Stimulated activated CD4-positive, alpha-beta T cell treated with anti-CD3 and anti-CD28 coated beads, Interleukin-2, amount 100 ng/mL, for 24 hours (primary cell): ENCODE results near the gene HELT.
A peak's percentile ranks its signal among the peaks of the same experiment; 100 is the strongest.

Experiments
- DNase-seq, 2 donors: peaks; one replicate each; pipeline ENCODE4 v3.0.0-alpha.2; 2020

Gene HELT

DNA sequence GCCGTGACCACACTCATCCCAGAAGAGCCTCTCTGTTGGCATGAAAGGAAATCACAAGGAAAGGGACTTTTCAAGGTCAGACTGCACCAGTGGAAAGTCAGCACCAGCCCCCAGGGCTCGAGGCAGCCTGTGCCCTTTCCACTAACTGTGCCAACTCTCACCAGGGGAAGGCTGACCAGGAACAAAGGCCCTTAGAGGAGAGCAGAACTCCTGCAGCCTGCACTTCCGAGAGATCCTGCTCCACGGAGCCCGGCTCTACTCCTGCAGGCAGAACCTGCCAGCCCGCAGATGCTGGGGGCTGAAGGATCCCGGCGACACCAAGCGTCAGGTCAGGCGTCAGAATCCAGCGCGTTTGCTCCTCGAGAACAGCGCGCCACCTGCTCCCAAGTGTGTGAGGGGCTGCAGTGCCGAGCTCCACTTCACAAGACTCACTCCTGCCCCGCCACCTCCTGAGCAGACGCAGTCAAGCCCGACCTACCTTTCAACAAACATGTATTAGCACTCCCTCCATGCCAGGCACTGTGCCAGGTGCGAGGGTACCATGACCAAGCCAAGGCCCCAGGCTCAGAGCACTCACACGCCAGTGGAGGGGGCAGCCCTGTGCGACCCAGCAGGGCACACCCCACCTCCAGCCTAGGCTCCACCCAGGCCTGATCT, 13.6 kb upstream of the HELT start:
- DNase-seq: no peak

DNA sequence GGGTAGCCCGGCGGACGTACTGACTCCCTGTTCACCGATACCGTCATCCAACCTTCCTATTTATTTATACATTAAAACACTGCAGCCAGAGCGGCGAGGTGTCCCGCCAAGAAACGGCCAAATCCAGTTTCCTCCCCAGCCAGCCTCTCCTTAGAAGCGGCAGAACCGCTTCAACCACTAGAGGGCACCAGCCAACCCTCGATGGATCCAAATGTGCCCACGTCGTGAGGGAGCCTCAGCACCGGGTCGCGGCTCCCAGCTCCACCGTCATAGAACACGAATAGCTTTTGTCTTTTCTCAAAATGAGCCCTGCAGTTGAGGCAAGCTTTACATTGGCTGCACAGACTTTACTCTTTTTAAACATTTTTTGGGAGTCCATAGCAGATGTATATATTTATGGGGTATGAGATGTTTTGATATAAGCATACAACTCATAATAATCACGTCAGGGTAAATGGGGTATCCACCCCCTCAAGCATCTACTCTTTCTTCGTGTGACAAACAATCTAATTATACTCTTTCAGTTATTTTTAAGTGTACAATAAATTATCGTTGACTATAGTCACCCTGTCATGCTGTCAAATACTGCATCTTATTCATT, 13.0 kb upstream of the HELT start:
- peak; percentile 86 to 88 for DNase-seq

DNA sequence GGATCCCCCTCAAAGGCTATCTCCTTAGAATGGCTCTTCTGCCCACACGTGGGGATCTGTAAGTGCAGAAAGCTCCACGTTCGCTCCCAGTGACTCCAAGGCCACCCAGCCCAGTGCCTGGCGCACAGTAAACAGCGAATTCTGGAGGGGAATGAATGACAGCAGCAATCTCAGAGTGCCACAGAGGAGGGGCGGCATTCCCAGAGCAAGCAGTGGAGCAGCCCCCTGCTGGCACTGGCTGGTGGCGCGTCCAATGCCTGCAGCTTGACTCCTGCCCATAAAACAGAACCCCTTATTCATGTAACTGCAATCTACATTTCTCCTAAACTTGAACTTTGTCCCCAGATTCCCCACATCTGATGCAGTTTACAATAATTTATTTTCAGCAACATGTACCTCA, 6.9 kb upstream of the HELT start:
- peak; percentile 32 to 43 for DNase-seq

DNA sequence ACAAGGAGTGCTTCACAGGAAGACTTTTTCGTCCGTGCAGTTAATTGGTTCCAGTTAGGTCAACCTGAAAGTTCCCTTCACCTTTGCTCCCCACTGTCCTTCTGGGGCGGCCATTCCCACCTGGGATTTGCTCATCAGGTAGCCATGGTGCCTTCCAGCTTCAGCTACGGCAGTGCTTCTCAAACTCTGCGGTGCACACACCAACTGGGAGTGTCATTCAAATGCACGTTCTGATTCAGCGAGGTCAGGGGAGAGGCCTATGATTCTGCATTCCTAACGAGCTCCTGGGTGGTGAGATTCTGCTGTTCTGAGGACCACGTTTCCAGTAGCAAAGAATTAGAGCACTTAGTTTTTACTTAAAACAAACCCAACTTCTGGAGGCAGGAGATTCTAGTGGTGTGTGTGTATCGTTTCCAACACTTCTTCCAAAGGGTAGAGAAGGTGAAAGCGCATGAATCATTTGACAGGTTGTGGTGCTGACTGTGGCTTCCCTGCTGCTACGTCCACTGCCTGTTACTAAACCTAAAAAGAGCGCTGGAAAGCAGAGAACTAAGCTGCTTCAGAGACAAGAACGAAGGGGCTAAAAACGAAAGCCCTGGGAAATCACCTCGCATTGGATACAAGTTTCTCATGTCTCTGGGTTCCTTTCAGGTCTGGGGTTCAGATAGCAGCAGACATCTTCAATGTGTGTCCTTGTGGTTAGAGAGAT, 4.7 kb upstream of the HELT start:
- no peak for DNase-seq

DNA sequence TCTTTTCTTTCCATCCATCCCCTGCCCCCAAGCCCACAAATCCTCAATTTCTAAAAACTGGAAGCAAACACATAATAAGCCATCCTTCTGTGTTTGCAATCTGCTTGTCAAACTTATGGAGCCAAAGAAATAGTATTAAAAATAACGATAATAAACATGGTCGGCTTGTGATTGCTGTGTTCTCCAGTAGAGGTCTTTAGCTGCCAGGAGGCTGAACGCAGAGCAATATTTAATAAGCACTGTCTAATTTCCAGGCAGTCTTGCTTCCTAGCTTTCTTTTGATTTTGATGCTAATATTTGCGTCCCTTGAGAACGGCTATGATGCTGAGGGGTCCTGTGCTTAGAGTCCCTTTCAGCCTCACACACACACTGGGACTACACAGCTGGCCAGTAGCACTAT, 3.2 kb upstream of the HELT start:
- DNase-seq: no peak

DNA sequence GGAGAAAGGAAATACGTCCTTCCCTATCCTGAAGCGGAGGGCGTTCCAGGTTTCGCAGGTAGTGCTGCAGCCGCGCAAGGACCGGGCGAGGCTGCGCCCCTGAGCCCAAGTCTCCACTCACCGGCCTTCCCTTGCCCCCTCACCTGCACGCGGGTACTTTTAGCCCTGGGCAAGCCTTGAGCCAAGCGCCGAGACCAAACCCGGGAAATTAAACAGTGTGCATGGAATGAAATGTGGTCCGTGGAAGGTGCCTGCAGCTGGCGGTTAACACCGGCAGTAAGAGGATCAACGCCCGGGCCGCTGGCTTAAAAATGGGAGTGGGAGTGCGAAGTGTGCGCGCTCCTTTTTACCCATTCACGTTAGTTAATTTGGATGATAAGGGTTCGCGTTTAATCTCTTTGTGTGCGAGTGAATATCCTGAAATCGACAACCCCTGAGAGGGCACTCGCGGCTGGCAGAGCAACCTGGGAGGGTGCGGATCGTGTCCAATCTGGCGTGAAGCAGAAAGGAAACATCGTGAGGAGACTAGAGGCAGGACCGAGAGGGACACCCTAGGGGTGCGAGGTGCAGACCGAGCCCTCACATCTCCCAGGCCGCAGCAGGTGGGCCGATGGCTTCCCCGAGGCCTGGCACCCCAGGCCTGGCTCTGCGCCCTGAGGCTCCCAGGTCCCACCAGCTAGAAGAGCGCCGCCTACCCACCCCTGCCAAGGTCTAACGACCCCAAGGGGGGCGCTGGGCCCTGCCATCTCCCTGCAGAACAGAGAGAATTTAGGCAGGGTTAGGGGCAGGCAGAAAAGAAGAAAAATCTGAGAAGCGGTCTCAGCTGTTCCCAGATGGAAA, 2.0 kb upstream of the HELT start:
- DNase-seq: no peak

DNA sequence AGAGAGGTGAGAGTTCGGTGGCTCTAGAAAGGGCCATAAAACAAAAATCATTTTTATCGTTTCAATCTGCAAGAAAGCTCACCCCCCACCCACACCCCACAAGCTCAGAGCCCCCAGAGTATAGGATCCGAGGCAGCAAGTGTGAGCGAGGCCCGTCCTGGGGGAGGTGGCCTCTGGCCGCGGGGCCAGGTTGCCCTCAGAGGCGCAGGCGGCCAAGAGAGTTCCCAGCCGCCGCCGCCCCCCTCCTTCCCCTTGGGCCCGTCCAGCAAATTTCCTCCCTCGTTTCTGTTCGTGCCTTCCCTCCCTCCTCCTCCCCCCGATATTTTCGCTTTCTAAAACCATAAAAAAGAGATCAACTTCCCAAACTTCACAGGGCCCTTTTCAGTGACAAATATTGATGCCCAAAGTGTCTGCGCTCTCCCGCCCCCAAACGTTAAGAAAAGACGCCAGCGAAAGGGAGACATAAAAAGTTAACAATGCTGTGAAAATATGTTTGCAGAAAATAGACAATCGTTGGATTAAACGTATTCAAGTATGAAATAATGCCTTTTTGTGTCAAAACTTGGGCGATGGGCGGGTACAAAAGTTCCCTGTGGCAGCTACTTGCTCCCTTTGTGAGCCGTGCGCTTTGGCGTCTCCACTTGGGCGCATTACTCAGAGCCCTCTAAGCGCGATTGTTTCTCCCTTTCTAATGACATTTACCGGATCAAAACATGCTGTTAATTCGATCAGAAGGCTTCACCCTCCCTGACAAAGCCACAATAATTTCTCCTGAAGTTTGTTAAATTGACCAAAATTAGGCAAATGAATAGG, 1.1 kb upstream of the HELT start:
- DNase-seq: no peak

DNA sequence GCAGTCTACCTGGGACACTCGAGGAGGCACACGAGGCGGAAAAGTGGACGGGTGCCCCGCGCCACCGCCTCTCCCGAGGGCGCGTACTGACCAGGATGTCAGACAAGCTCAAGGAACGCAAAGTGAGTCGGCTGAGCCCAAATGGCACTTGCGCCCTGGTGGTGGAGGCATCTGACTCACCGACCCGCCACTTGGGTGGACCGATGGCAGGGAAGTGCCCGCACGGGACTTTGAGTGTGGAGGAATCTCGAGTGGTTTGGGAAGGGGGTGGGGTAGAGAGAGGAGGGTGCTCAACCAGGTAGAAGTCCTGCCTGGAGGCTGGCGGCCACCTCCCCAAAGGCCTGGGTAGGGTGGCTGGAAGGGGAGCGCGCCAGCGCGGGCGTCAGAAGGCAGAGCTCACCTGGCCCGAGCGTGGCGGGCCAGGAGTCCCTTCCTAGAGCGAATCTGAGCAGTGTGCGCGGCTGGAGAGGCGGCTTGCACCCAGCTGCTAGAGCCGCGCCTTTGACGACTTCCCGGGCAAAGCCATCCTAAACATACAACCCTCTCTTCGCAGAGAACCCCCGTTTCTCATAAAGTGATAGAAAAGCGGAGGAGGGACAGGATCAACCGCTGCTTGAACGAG, 655 bp downstream of the HELT start:
- peak in 1 of 2 donors; percentile 9 for DNase-seq

DNA sequence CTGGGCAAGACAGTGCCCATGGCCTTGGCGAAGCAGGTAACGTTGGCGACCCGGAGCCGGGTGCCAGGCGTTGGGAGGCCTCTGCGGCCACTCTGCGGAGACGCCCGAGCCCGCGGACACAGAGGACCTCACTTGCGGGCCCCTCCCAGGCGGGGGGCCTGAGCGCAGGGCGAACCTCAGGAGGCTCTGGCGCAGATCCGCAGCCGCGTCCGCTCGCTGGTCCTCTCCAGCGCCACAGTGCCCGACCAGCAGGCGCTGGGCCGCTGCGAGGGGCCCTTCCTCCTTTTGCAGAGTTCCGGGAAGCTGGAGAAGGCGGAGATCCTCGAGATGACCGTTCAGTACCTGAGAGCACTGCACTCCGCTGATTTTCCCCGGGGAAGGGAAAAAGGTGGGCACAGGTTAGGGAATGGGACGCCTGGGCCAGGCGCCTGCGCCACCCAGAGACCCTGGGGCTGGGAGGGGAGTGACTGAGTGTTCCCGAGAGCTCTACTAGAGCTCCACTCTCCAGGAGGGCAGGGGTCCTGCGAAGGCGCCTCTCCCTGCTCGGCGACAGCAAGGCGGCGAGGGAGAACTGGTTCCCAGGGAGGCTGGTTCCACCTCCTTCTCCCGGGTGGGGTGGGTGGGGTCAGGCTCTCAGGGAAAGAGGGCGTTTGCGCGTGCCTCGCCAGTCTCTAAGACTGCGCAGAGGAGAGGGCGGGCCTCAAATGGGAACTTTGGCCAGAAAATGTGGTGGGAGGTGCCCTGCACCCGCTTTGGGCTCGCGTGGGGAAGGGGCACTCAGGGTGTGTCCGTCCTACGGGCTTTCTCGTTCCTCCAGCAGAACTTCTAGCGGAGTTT, 1.4 kb downstream of the HELT start:
- no peak for DNase-seq

DNA sequence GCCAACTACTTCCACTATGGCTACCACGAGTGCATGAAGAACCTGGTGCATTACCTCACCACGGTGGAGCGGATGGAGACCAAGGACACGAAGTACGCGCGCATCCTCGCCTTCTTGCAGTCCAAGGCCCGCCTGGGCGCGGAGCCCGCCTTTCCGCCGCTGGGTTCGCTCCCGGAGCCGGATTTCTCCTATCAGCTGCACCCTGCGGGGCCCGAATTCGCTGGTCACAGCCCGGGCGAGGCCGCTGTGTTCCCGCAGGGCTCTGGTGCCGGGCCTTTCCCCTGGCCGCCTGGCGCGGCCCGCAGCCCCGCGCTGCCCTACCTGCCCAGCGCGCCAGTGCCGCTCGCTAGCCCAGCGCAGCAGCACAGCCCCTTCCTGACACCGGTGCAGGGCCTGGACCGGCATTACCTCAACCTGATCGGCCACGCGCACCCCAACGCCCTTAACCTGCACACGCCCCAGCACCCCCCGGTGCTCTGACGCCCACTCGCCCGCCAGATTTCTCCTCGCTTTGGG, 2.1 kb downstream of the HELT start:
- peak in 1 of 2 donors; percentile 10 for DNase-seq

DNA sequence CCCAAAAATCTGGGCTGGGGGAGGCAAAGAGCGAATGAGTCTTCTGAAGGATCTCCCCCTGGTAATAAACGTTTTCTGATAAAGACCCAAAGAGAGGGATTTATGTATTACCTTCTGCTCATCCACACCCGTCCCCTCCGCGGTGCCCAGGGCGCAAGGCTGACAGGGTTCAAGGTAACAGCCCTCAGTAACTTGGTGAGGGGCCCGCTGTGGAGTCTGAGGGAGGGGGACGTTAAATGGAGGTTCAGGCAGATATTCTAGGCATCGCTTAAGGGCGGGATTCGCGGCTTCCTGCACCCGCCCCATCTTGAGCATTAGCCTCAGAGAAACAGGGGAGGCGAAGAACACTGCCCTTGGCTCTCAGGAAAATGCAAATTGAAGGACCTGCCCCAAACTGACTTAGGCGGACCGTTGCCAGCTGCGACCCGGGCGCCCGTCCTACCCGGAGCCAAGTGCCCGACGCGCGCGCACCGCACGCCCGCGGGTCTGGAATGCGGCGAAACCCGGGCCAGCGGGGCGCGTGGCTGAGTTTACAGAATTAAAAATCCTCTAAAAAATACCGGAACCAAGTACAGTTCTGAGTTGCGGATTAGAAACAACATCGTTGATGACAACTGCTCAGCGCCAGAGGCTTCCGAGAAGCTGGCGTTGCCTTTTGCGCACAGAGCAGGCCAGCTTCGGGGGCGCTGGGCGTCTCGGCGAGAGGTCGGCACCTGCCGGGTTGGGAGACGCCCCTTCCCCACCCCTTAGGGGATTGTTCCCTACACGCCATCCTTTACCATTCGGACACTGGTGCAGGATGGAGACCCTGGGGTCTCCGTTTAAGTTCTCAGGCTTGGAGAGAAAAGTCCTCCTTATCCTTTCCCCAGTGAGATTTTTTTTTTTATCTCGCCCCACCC, 2.8 kb downstream of the HELT start:
- DNase-seq: no peak

DNA sequence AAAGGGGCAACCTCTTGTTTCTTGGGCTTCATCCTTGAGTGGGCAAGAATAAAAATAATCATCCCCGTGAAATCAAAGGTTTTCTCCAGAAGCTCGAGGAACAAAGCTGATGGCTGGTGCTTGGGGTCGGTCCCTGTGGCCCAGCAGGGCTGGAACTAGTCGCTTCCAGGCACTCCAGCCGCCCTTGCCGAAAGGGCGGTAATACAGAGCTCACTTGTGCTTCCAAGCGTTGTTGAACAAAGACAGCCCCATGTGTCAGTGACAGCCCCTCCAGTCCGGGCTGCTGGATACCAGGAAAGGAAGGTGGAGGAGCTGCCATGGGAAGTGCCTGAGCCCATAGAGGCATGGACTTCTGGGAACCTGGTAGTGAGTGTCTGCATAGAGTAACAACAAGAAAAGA, 5.2 kb downstream of the HELT start:
- DNase-seq: no peak

DNA sequence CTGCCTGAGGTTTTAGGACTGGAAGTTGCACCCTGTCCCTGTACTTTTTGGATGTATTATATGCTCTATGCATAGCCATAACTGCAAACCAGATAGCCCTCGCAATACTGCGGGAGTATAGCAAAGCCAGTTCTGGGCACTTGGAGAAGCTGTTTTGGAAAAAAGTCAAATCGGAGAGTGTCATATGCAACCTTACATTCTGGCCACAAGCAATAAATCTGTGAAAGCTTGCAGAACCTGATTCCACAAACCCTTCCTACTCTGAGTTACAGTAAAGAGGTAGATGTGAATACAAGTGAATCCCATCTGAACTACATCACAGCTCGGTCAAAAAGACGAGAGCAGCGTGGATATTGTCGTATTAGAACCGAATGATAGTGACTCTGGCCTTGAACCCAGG, 10.3 kb downstream of the HELT start:
- DNase-seq: no peak

DNA sequence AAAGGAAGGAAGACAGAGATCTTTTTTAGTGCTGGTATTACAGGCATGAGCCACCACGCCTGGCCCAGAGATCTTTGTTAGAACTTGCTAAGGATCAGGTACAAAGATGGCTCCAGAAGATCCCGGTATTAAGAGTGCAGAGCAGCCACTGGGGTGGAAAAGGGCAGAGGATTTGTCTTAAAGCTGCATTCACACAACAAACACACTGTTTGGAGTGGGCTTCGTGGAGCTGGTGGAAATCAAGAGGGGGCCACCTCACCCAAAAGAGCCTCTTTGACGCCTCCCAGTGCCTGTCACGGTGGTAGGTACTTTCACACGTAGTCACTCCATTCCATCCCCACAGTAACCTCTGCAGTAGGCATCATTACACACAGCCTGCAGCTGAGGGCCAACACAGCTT, 13.3 kb downstream of the HELT start:
- DNase-seq: no peak

DNA sequence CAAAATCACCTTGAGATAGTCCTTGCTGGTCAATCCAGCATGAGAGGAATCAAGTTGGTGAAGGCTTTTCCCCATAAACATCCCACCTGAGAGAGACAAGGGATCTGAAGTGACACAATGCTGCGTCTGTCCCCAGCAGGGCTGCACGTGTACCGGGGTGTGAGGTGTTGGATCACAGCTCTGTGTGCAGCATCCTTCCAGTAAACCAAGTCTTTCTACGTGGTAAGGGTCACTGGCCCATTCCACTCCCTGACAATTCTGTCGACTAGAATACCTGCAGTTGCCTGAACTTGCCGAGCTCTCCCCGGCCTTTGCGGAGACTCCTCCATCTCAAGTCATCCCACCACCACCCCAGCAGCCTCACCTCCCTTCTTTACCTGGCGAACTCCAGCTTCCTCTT, 14.8 kb downstream of the HELT start:
- no peak for DNase-seq

DNA sequence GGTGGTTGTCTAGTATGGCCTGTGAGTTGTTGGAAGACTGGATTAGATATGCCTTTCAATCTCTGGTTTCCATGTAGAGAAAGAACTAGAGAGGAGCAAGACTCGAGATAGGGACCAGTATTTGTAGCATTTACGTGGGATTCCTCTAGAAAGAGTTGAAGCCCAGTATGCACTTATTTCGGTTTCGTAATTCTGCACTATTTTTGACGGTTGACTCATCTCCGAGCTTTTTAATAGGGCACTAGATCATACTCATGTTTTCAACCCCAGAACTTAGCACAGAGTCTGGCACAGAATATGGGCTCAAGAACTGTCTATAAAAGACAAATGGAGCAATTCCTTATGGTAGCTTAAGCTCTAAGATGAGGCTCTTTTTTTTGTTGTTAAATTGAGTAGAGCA, 15.7 kb downstream of the HELT start:
- DNase-seq: no peak

DNA sequence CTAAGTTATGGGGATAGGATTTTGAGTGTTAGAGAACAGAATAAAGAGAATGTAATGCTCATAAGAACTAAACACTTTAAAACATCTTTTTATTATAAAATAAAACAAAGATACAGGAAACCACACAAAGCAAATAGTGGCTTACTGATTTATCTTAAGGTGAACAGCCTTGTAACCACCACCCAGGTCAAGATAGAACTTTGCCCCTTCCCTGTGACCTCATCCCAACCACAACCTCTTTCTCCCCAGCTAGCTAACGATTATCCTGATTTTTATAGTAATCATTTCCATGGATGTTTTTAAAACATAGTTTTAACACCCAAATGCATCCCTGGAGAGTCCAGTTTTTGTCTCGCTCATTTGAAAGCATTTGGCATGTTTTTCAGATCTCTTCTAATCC, 17.0 kb downstream of the HELT start:
- DNase-seq: no peak

DNA sequence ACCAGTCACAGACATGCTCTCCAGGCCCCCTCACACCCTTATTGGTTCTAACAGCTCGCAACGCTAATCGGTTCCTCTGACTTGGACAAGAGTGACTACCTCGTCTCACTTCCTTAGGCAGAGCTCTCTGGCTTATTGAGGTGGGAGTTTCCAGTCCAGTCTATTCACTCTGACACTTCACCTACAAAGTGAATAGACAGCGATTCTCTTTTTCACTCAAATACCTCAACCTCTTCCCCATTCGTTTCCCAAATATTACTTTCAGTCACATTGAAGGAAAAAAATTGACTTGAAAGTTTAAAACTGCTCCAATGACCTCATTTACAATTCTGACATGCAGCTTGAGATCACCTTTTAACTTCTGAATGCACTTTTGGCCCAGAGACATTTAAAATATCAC, 17.7 kb downstream of the HELT start:
- no peak for DNase-seq

DNA sequence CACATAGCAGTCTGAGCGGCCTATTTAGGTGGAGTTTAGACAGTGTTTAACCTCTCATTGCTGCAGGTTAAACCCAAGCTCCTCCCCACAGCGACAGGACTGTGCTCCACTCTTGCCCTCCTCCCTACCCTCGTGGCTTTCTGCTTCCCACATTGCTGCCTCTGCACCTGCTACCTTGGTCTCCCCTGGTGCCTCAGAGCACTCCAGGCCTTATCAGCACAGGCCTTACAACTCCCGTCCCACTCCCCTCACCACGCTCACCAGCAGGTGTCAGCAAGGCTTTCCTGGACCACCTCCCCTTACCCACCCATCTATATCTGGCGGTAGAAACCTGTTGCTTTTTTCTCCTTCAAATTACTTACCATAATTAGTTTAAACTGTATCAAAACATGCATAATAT, 18.6 kb downstream of the HELT start:
- DNase-seq: no peak
